G401.6 (cell line): ENCODE data around the gene IGF1.

ENCODE experiments used
- FAIRE-seq: peaks from 2 replicates; lab custom pipeline; 2012; peaks lifted over from hg19 to GRCh38; lab: Jason Lieb, UNC

Gene IGF1

GRCh38 chr12:102426599-102427542 lies 53.5 kb downstream of the IGF1 start:
- no peak for FAIRE-seq

- FAIRE-seq: no peak
These were observed 55.0 kb downstream of the IGF1 start for GRCh38 chr12:102425109-102426039.

GRCh38 chr12:102423462-102423861 lies 56.9 kb downstream of the IGF1 start:
- no peak for FAIRE-seq

- FAIRE-seq: no peak
These were observed 58.4 kb downstream of the IGF1 start for GRCh38 chr12:102421802-102422583.

- no peak for FAIRE-seq
These were observed 61.1 kb downstream of the IGF1 start for GRCh38 chr12:102419094-102419764.

- FAIRE-seq: no peak
These were observed 63.3 kb downstream of the IGF1 start for GRCh38 chr12:102417055-102417454.

GRCh38 chr12:102415515-102415914 lies 64.8 kb downstream of the IGF1 start:
- FAIRE-seq: no peak

GRCh38 chr12:102413396-102413795 lies 67.0 kb downstream of the IGF1 start:
- FAIRE-seq: no peak

- no peak for FAIRE-seq
These were observed 69.9 kb downstream of the IGF1 start for GRCh38 chr12:102410511-102410910.

GRCh38 chr12:102408487-102409297 lies 71.7 kb downstream of the IGF1 start:
- FAIRE-seq: no peak

GRCh38 chr12:102407776-102408486 lies 72.4 kb downstream of the IGF1 start:
- no peak for FAIRE-seq

- no peak for FAIRE-seq
These were observed 74.3 kb downstream of the IGF1 start for GRCh38 chr12:102406033-102406584.

- FAIRE-seq: no peak
These were observed 79.3 kb downstream of the IGF1 start for GRCh38 chr12:102401087-102401486.

- FAIRE-seq: no peak
These were observed 80.7 kb downstream of the IGF1 start for GRCh38 chr12:102399653-102400052.

- no peak for FAIRE-seq
These were observed 84.1 kb downstream of the IGF1 start for GRCh38 chr12:102396276-102396675.

- FAIRE-seq: no peak
These were observed 86.2 kb downstream of the IGF1 start for GRCh38 chr12:102394200-102394599.

GRCh38 chr12:102390068-102390467 lies 90.3 kb downstream of the IGF1 start:
- no peak for FAIRE-seq

- FAIRE-seq: no peak
These were observed 91.9 kb downstream of the IGF1 start for GRCh38 chr12:102388469-102388868.

- no peak for FAIRE-seq
These were observed 95.0 kb downstream of the IGF1 start for GRCh38 chr12:102385343-102385742.
